WERI-Rb-1 (cell line): ENCODE results near the gene ERGIC3.

Experiments
- DNase-seq: peaks from one replicate; pipeline ENCODE4 v3.0.0-alpha.2; 2020
- H3K27ac ChIP-seq: fragments of 250-450 bp; sonication (Bioruptor Pico); 2 replicates; pipeline ENCODE4 v1.5.1; 2020; ENCODE audit warnings: mild to moderate bottlenecking, moderate library complexity
- H3K27me3 ChIP-seq: fragments of 250-450 bp; sonication (Bioruptor Pico); 2 replicates; pipeline ENCODE4 v1.5.1; 2021; ENCODE audit warnings: mild to moderate bottlenecking, low read depth, moderate library complexity; ENCODE audit not compliant: insufficient read depth, severe bottlenecking
- H3K36me3 ChIP-seq: fragments of 250-450 bp; sonication (Bioruptor Pico); 2 replicates; pipeline ENCODE4 v1.5.1; 2020; ENCODE audit warnings: mild to moderate bottlenecking, moderate library complexity
- H3K4me3 ChIP-seq: 2 replicates; pipeline ENCODE4 v1.5.1; 2011; ENCODE audit warnings: low read depth, mild to moderate bottlenecking, control low read depth, low read length
- H3K9me3 ChIP-seq: fragments of 250-450 bp; sonication (Bioruptor Pico); 2 replicates; pipeline ENCODE4 v1.5.1; 2021; ENCODE audit warnings: mild to moderate bottlenecking, moderate library complexity; ENCODE audit not compliant: severe bottlenecking
- CTCF ChIP-seq: IDR thresholded peaks from 2 replicates; pipeline ENCODE4 v1.5.1; 2011; ENCODE audit warnings: low read depth, mild to moderate bottlenecking, control low read depth, inconsistent platforms, low read length

The ERGIC3 gene

GRCh38 chr20:35595456-35595855, 53.6 kb downstream of the ERGIC3 start:
- Histone ChIP-seq H3K4me3 (no peak overlapping the region), H3K27ac (no peak overlapping the region), H3K27me3 (no peaks in the 10 kb centered on the region), H3K9me3 (no peaks in the 10 kb centered on the region), H3K36me3 (no peaks in the 10 kb centered on the region)
- DNase-seq, result no peak
- no peak for TF ChIP-seq CTCF

GRCh38 chr20:35595901-35596300, 54.0 kb downstream of the ERGIC3 start:
- no peak for TF ChIP-seq CTCF
- DNase-seq, result no peak
- Histone ChIP-seq H3K27me3 (no peaks in the 10 kb centered on the region), H3K9me3 (no peaks in the 10 kb centered on the region), H3K27ac (no peak overlapping the region), H3K4me3 (no peak overlapping the region), H3K36me3 (no peaks in the 10 kb centered on the region)

GRCh38 chr20:35597186-35597585, 55.3 kb downstream of the ERGIC3 start:
- Histone ChIP-seq H3K27me3 (no peaks in the 10 kb centered on the region), H3K9me3 (no peaks in the 10 kb centered on the region), H3K27ac (peak overlapping the region; percentile 41), H3K36me3 (no peaks in the 10 kb centered on the region), H3K4me3 (no peak overlapping the region)
- no peak for TF ChIP-seq CTCF
- DNase-seq, result peak; percentile 65

DNA sequence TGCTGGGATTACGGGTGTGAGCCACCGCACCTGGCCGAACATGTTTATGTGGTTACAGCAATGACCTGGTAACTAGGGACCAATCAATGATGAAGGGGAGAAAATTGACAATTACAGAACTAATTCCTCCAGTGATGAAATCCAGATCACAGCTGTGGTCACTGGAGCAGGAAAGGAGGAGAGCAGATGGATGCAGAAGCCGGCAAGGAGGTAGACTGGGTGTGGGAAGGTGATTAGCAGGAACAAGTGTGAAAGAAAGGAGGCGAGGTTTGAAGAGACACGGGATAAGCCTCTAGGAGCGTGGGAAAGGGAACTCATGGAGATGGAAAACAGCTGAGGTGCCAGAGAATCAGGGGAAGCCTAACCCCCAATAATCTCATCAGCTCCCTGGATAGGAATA, 56.6 kb downstream of the ERGIC3 start:
- Histone ChIP-seq H3K27me3 (no peaks in the 10 kb centered on the region), H3K27ac (peak overlapping the region; percentile 41), H3K9me3 (no peaks in the 10 kb centered on the region), H3K36me3 (no peaks in the 10 kb centered on the region), H3K4me3 (no peak overlapping the region)
- TF ChIP-seq CTCF, result no peak
- DNase-seq, result peak; percentile 74

DNA sequence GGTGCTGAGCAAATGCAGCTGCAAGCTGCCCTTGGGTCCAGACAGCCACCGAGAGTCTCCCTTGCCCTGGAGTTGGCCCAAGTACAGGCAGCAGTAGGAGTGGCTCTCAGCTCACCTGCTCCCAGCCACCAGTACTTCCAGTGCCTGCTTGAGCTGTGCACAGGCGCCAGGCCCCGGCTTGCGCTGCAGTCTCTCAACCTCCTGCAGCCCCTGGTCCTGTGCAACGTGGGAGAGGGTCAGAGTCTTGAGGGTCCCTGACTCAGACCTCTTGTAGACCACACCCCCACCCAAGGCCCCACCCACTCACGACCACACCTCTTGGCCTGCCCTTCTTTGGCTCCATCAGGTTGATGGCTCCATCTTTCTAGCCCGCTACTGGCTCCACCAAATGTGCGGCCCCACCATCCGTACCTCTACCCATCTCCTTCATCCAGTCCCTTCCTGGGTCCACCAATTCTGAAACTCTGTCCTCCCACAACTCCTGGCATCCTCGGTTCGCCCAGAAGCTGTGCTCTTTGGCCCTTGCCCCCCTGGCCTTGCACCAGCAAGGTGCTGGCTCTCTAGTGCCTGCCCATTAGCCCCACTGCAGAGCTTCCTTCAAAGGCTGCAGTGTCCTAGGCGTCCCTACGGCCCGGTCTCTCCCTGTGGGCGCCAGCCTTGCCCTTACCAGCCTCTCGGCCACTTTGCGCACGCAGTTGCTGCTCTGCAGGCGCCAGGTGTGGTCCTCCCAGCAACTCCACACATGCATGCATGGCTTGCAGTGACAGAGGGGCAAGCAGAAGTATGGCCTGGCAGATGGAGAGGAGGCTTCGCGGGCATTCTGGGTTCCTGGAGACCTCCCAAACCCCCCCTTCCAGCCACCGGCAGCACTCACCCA, 57.3 kb downstream of the ERGIC3 start:
- Histone ChIP-seq H3K9me3 (no peaks in the 10 kb centered on the region), H3K36me3 (no peaks in the 10 kb centered on the region), H3K27me3 (no peaks in the 10 kb centered on the region), H3K4me3 (no peak overlapping the region), H3K27ac (peak overlapping the region; percentile 41)
- TF ChIP-seq CTCF, result no peak
- no peak for DNase-seq

GRCh38 chr20:35599776-35600120, 57.9 kb downstream of the ERGIC3 start:
- Histone ChIP-seq H3K4me3 (no peak overlapping the region), H3K9me3 (no peaks in the 10 kb centered on the region), H3K27ac (no peak overlapping the region), H3K27me3 (no peaks in the 10 kb centered on the region), H3K36me3 (no peaks in the 10 kb centered on the region)
- no peak for DNase-seq
- TF ChIP-seq CTCF, result no peak
